IPS DF 6.9 (cell line): ENCODE measurements around the gene ATXN3L.

Experiments used
- DNase-seq: peaks from one replicate; pipeline ENCODE4 v3.0.0-alpha.2; 2013; ENCODE audit warnings: low read depth, low spot score
- H3K27ac ChIP-seq: one replicate; pipeline ENCODE4 v1.5.1; 2013; ENCODE audit warnings: low read length, control low read depth
- H3K27me3 ChIP-seq: 2 replicates; pipeline ENCODE4 v1.6.1; 2013; ENCODE audit warnings: mild to moderate bottlenecking, low read length; ENCODE audit not compliant: control insufficient read depth, insufficient read depth
- H3K36me3 ChIP-seq: 2 replicates; pipeline ENCODE4 v1.6.1; 2013; ENCODE audit warnings: low read length; ENCODE audit not compliant: control insufficient read depth, insufficient read depth
- H3K4me1 ChIP-seq: 2 replicates; pipeline ENCODE4 v1.6.1; 2013; ENCODE audit warnings: low read length; ENCODE audit not compliant: control insufficient read depth, insufficient read depth
- H3K4me3 ChIP-seq: 2 replicates; pipeline ENCODE4 v1.5.1; 2013; ENCODE audit warnings: mild to moderate bottlenecking, low read length
- H3K9me3 ChIP-seq: 2 replicates; pipeline ENCODE4 v1.6.1; 2013; ENCODE audit warnings: low read length, inconsistent platforms; ENCODE audit not compliant: control insufficient read depth, insufficient read depth
- WGBS: extraction: QIAGEN DNeasy Blood & Tissue Kit; methylation state at CpG from one replicate; pipeline ENCODE4 v1.1.7; 2013; ENCODE audit warnings: mixed read lengths, missing lambda C conversion rate; ENCODE audit not compliant: insufficient read length, insufficient coverage; 5-methylcytosine and 5-hydroxymethylcytosine counted together

ATXN3L gene

DNA sequence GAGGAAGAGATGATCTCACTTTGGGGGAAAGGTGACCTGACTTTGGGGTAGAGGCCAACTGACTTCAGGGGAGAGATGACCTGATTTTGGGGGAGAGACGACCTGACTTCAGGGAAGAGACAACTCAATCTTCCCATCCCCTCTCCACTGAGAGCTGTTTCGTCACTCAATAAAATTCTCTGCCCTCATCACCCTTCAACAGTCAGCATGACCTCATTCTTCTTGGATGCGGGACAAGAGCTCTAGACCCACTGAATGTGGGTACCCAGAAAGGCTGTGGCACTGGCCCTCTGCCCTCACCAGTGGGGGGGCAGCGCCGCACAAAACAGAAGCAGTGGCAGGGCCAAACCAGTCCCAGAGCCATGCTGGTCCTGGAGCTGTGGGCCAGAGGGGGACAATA lies 34.6 kb downstream of the ATXN3L start:
- Histone ChIP-seq H3K4me1 (no peaks in the 10 kb centered on the region), H3K9me3 (no peaks in the 10 kb centered on the region; the same call in 1 of the 2 replicates), H3K27me3 (no peaks in the 10 kb centered on the region), H3K36me3 (no peaks in the 10 kb centered on the region), H3K4me3 (no peak overlapping the region), H3K27ac (no peak overlapping the region)
- no peak for DNase-seq
- no CpG with 5 or more reads among the region's 5 CpGs for WGBS

GRCh38 chrX:13284570-13284969 lies 35.3 kb downstream of the ATXN3L start:
- no CpG with 5 or more reads among the region's 1 CpG for WGBS
- Histone ChIP-seq H3K36me3 (no peaks in the 10 kb centered on the region), H3K4me3 (no peak overlapping the region), H3K4me1 (no peaks in the 10 kb centered on the region), H3K9me3 (no peaks in the 10 kb centered on the region; the same call in 1 of the 2 replicates), H3K27ac (no peak overlapping the region), H3K27me3 (no peaks in the 10 kb centered on the region)
- no peak for DNase-seq

DNA sequence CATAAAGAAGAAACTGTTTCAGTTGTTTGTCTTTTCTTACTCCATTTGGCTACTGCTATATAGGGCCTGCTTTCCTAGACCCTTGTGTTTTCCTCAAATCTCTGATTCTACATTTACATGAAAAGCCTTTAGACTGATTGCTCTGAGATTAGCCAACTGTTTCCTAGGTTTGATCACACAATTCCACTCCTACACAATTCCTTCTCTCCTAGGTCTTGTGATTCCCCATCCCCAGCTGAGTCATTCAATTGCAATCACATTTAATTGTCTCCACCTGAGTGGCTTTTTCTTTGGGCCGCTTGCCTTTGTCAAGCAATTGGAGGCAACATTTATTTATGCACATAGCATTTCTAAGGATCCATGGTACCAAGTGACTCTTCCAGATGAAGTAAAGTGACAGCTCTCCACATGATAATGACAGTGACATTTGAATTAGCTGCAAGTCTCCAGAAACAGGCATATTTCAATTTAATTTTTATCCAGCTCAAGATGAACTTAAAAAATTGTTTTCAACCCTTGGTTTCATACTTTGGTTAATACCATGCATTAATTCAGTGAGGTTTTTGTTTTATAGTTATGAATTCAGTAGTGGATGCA lies 35.8 kb downstream of the ATXN3L start:
- Histone ChIP-seq H3K27me3 (no peaks in the 10 kb centered on the region), H3K9me3 (no peaks in the 10 kb centered on the region; the same call in 1 of the 2 replicates), H3K36me3 (no peaks in the 10 kb centered on the region), H3K27ac (no peak overlapping the region), H3K4me1 (no peaks in the 10 kb centered on the region), H3K4me3 (no peak overlapping the region)
- no CpG with 5 or more reads among the region's 1 CpG for WGBS
- DNase-seq = no peak

- no peak for DNase-seq
- Histone ChIP-seq H3K9me3 (no peaks in the 10 kb centered on the region; the same call in 1 of the 2 replicates), H3K4me3 (no peak overlapping the region), H3K27me3 (no peaks in the 10 kb centered on the region), H3K36me3 (no peaks in the 10 kb centered on the region), H3K4me1 (no peaks in the 10 kb centered on the region), H3K27ac (no peak overlapping the region)
- no CpG with 5 or more reads among the region's 2 CpGs for WGBS
These were observed 36.3 kb downstream of the ATXN3L start for GRCh38 chrX:13283512-13283911.

DNA sequence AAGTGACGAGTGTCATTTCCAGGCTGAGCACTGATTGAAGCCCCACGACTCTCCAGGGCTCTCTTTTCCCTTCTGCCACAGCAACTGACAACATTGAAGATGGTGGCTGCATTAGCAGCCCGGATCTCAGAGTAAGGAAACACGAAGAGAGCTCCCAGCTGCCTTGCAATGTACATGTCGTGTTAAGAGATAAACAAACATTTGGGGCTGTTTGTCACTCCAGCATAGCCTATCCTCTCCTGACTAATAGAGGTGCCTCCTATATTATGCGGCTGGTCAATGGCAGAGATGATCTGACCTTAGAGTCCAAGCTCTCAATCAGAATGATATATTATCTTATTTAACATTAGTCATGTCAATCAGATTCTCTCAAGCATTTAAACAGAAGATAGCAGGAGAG lies 38.6 kb downstream of the ATXN3L start:
- Histone ChIP-seq H3K27ac (no peak overlapping the region), H3K4me3 (no peak overlapping the region), H3K27me3 (no peaks in the 10 kb centered on the region), H3K9me3 (no peaks in the 10 kb centered on the region; the same call in 1 of the 2 replicates), H3K4me1 (no peaks in the 10 kb centered on the region), H3K36me3 (no peaks in the 10 kb centered on the region)
- no CpG with 5 or more reads among the region's 6 CpGs for WGBS
- no peak for DNase-seq

- H3K27me3 ChIP-seq = no peaks in the 10 kb centered on the region
- no peaks in the 10 kb centered on the region for H3K9me3 ChIP-seq
- no peak overlapping the region for H3K4me3 ChIP-seq
- H3K36me3 ChIP-seq = no peaks in the 10 kb centered on the region
- H3K27ac ChIP-seq = no peak overlapping the region
- H3K4me1 ChIP-seq = no peaks in the 10 kb centered on the region
- WGBS = no CpG with 5 or more reads among the region's 9 CpGs
- no peak for DNase-seq
These were observed 40.4 kb downstream of the ATXN3L start for GRCh38 chrX:13279279-13280018.

DNA sequence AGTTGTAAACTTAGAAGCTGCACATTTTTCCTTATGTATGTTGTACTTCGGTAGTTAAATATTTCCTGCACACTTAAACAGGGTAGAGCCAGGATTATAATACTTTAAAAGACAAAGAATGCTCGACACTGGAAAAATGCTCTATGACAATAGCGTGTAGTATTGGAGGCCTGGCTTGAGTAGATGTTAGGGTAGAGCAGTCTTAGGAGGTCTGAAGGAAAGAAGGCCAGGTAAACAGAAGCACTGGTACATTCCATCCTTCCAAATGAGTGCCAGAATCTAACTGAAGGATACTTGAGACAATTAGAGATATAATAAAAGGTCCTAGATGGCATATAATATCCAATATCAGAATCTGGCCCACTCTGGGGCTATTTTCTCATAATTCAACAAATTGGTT lies 42.3 kb downstream of the ATXN3L start:
- Histone ChIP-seq H3K4me3 (no peak overlapping the region), H3K27me3 (no peaks in the 10 kb centered on the region), H3K9me3 (no peaks in the 10 kb centered on the region), H3K36me3 (no peaks in the 10 kb centered on the region), H3K27ac (no peak overlapping the region), H3K4me1 (no peaks in the 10 kb centered on the region)
- WGBS = no CpG with 5 or more reads among the region's 3 CpGs
- no peak for DNase-seq

DNA sequence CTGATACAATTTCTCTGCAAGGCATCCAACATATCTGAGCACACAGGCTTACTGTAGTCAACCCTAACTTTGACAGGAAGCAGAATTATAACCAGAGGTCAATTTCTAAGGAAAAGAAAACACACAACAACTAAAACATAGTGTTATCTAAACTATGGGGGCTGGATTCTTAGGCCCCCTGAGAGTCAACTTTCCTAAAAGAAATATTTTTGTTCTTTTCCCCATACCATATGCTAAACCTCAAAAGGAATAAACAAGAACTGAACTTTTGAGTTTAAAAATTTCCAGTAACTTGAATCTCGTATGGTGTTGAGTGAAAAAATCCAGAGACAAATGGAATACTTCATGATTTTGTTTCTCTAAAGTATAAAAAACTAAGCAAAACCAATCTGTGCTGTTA lies 42.9 kb downstream of the ATXN3L start:
- DNase-seq = no peak
- H3K9me3 ChIP-seq = no peaks in the 10 kb centered on the region
- no peaks in the 10 kb centered on the region for H3K27me3 ChIP-seq
- H3K36me3 ChIP-seq = no peaks in the 10 kb centered on the region
- WGBS = no CpG with 5 or more reads among the region's 1 CpG
- H3K4me1 ChIP-seq = no peaks in the 10 kb centered on the region
- no peak overlapping the region for H3K4me3 ChIP-seq
- H3K27ac ChIP-seq = no peak overlapping the region

GRCh38 chrX:13275031-13275430 lies 44.8 kb downstream of the ATXN3L start:
- H3K4me3 ChIP-seq = no peak overlapping the region
- no peaks in the 10 kb centered on the region for H3K36me3 ChIP-seq
- no peaks in the 10 kb centered on the region for H3K27me3 ChIP-seq
- no peak overlapping the region for H3K27ac ChIP-seq
- no peaks in the 10 kb centered on the region for H3K9me3 ChIP-seq
- no CpG with 5 or more reads among the region's 1 CpG for WGBS
- H3K4me1 ChIP-seq = no peaks in the 10 kb centered on the region
- no peak for DNase-seq

DNA sequence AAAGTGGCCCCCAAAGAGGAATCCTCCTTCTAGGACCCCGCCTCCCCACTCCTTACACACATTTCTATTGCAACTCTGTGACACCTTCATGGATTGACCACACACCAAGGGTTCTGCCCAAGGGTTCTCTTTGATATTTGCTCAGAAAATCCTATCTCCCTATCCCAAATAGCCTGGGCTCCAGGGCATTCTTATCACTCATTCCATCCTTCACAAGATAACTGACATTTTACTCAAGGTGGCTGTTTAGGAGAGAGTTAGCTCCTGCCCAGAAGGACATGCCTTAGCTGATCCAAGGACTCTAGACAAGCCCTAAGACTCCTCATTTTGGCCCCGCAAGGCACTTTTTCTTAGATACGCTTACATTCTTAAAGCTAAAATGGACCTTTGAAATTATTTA lies 47.4 kb downstream of the ATXN3L start:
- Histone ChIP-seq H3K27ac (no peak overlapping the region), H3K27me3 (no peaks in the 10 kb centered on the region), H3K4me3 (no peak overlapping the region), H3K36me3 (no peaks in the 10 kb centered on the region), H3K4me1 (no peaks in the 10 kb centered on the region), H3K9me3 (no peaks in the 10 kb centered on the region)
- no peak for DNase-seq
- WGBS = no CpG with 5 or more reads among the region's 3 CpGs

DNA sequence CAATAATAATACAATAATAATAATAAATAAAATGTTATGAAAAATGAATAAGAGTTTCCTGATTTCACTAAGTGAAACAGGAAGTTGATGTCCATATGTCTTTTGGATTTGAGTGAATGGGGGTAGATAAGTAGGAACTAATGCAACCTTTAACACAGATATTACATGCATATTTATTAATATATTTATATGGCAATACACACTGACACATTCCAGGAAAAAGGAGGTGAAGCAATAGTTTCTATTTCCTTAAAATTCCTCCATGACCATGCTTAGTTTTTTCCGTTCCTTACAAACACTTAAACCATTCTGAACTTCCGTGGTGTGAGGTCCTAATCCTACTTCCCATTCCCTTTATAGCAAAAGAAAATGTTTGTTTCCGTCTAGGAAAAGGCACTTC lies 48.3 kb downstream of the ATXN3L start:
- H3K4me1 ChIP-seq = no peaks in the 10 kb centered on the region
- H3K27ac ChIP-seq = no peak overlapping the region
- no peaks in the 10 kb centered on the region for H3K9me3 ChIP-seq
- H3K27me3 ChIP-seq = no peaks in the 10 kb centered on the region
- H3K36me3 ChIP-seq = no peaks in the 10 kb centered on the region
- no peak for DNase-seq
- WGBS = no CpG with 5 or more reads among the region's 3 CpGs
- no peak overlapping the region for H3K4me3 ChIP-seq
